PC-3 (cell line): ENCODE data around the gene NEU1. TPM values are rescaled to one million over a fixed set of nuclear protein-coding genes. Genes with fewer than 3 reads are reported as not detected.

Experiments
- ATAC-seq: fragments of 200-7000 bp; cut with Tn5 transposase; 2 replicates; pipeline ENCODE4 v1.9.1; 2020; ENCODE audit warnings: mild to moderate bottlenecking, moderate library complexity
- BruUV-seq: library from RNA; stranded (reverse); fragments of 400-500 nt; replicated peaks from 2 replicates; lab custom pipeline; 2021; lab: Mats Ljungman, UMichigan
- CTCF ChIA-PET: fragments of 300-600 bp; sonication (Branson Sonifier 250); formaldehyde crosslinking; loops from one replicate; lab custom pipeline; 2022; ENCODE audit warnings: antibody characterized with exemption; lab: Charles Lee
- POLR2A ChIA-PET: fragments of 300-600 bp; sonication (Branson Sonifier 250); formaldehyde crosslinking; loops from one replicate; lab custom pipeline; 2022; ENCODE audit warnings: antibody characterized with exemption; ENCODE audit not compliant: unreplicated experiment; lab: Charles Lee
- DNase-seq: peaks from one replicate; pipeline ENCODE4 v3.0.0-alpha.2; 2015
- H2AFZ ChIP-seq: fragments of 300-600 bp; sonication (generic); 2 replicates; pipeline ENCODE4 v1.6.0; 2016; ENCODE audit warnings: antibody characterized with exemption, low read length
- H3F3A ChIP-seq: fragments of 300-600 bp; sonication (generic); one replicate; pipeline ENCODE4 v1.6.0; 2017; ENCODE audit warnings: antibody characterized with exemption, low read length, control low read depth, mild to moderate bottlenecking; ENCODE audit not compliant: unreplicated experiment
- H3K27ac ChIP-seq: fragments of 300-600 bp; sonication (generic); 2 replicates; pipeline ENCODE4 v1.5.1; 2016; ENCODE audit warnings: mild to moderate bottlenecking, low read length
- H3K27me3 ChIP-seq: fragments of 300-600 bp; sonication (generic); 2 replicates; pipeline ENCODE4 v1.6.1; 2016; ENCODE audit warnings: low read length, mixed read lengths
- H3K36me3 ChIP-seq: fragments of 300-600 bp; sonication (generic); 2 replicates; pipeline ENCODE4 v1.6.1; 2016; ENCODE audit warnings: low read depth, mixed run types, low read length, mixed read lengths
- H3K4me1 ChIP-seq: fragments of 300-600 bp; sonication (generic); 2 replicates; pipeline ENCODE4 v1.5.1; 2016; ENCODE audit warnings: low read length; ENCODE audit not compliant: insufficient read depth
- H3K4me2 ChIP-seq: fragments of 300-600 bp; sonication (generic); 2 replicates; pipeline ENCODE4 v1.6.0; 2016; ENCODE audit warnings: low read length
- H3K4me3 ChIP-seq: fragments of 300-600 bp; sonication (generic); 2 replicates; pipeline ENCODE4 v1.5.1; 2016; ENCODE audit warnings: mild to moderate bottlenecking, low read length, mixed read lengths
- H3K79me2 ChIP-seq: fragments of 300-600 bp; sonication (generic); 2 replicates; pipeline ENCODE4 v1.6.1; 2017; ENCODE audit warnings: low read length, mixed read lengths
- H3K9ac ChIP-seq: fragments of 300-600 bp; sonication (generic); 2 replicates; pipeline ENCODE4 v1.6.0; 2016; ENCODE audit warnings: mild to moderate bottlenecking, low read length
- H3K9me2 ChIP-seq: fragments of 300-600 bp; sonication (generic); replicated peaks from 2 replicates; pipeline ENCODE4 v1.6.1; 2016; ENCODE audit warnings: mixed run types, low read length, mixed read lengths
- H3K9me3 ChIP-seq: fragments of 300-600 bp; sonication (generic); 2 replicates; pipeline ENCODE4 v1.6.1; 2016; ENCODE audit warnings: low read length, mixed read lengths
- H4K20me1 ChIP-seq: fragments of 300-600 bp; sonication (generic); 2 replicates; pipeline ENCODE4 v1.6.1; 2016; ENCODE audit warnings: low read length, mixed read lengths
- EZH2 ChIP-seq: fragments of 300-600 bp; sonication (generic); IDR thresholded peaks from one replicate; pipeline ENCODE4 v1.6.1; 2017; ENCODE audit warnings: antibody characterized with exemption, mild to moderate bottlenecking, low read length; ENCODE audit not compliant: unreplicated experiment
- EZH2phosphoT487 ChIP-seq: fragments of 300-600 bp; sonication (generic); IDR thresholded peaks from 2 replicates; pipeline ENCODE4 v1.6.1; 2018; ENCODE audit warnings: mild to moderate bottlenecking, antibody characterized with exemption, low read length, borderline replicate concordance
- intact Hi-C: fragments of 100-400 bp; cut with micrococcal nuclease; formaldehyde crosslinking; loops from 2 replicates; pipeline ENCODE4 v1.9.0; 2023
- total RNA-seq: library from RNA; depleted of rRNA; stranded (reverse); fragments of >200 nt; gene quantifications from 2 replicates; pipeline ENCODE4 v1.2.3, GENCODE V29; 2014
- TF ChIP-seq, protein P1 (sequence below): fragments of 300-600 bp; sonication (generic); conservative IDR thresholded peaks from 2 replicates; pipeline ENCODE4 v1.5.1; 2017; ENCODE audit warnings: antibody characterized with exemption, low read depth, mild to moderate bottlenecking, low read length

The NEU1 gene
- total RNA-seq, 1 experiment from 2014 or later = 31.7 TPM

DNA sequence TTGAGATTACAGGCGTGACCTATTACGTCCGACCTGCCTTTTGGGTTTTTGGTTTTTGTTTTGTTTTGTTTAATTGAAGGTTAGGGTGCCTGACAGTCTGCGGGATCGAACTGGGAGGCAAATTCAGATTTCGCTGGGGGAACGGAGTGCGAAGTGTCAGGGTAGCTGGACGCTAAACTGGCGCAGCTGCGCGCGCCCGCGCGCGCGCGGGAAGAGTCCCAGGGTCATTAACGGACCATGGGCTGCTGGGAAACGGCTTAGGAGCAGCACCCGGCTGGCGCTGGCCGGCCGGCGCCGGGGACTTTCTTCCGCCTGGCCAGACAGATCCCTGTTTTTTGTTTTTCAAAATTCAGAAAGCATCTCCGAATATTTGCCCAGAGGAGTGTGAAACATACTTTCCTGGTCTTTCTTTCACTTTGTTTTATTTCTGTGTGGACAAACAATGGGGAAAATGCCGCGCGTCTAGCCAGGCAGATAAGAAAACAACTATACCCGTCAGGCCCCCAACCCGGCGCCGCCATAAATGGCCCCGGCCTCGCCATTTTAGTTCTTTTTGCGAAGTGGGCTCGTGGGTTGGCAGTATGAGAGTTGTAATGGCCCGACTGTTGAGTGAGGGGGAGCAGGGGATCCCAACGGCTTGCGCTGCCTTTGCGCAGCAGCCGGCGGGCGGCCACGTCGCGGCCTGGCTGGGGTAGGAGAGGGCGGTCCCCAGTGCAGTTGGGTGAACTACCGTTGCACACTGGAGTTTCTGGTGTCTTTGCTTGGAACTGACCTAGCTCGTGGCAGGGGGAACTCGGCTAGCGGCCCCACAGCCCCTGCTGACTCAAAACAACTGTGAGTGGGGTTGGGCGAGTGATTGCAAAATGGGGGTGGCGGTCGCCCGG lies 28.0 kb downstream of the NEU1 start:
- Histone ChIP-seq H2AFZ (peak overlapping the region; percentile 59), H3K9me2 (no peaks in the 10 kb centered on the region), H3K27me3 (no peaks in the 10 kb centered on the region), H3K27ac (peak overlapping the region; percentile 79), H3F3A (peaks cover 26% of the 10 kb centered on the region), H3K9me3 (no peaks in the 10 kb centered on the region), H3K4me3 (peak overlapping the region; percentile 97), H4K20me1 (peaks cover 58% of the 10 kb centered on the region), H3K79me2 (peaks cover 84% of the 10 kb centered on the region), H3K4me2 (peak overlapping the region; percentile 92), H3K36me3 (peaks cover 35% of the 10 kb centered on the region), H3K9ac (peak overlapping the region; percentile 98), H3K4me1 (peaks cover 26% of the 10 kb centered on the region)
- DNase-seq (peak; percentile 85), ATAC-seq (peak; percentile 75)
- intact Hi-C loops = loop anchor here (1.0 to 10.0 kb wide), 4 partner anchors 20 to 150 kb away; partner anchors contain the start of genes CLIC1, HSPA1A, HSPA1L and LY6G5C
- ChIA-PET CTCF (interaction anchor here (0.7 kb wide), 1 partner anchor 44 kb away, joined by 3 read pairs; no protein-coding TSS in a partner anchor), POLR2A (no interaction called here)
- no peak for TF ChIP-seq EZH2
- TF ChIP-seq, protein P1, sequence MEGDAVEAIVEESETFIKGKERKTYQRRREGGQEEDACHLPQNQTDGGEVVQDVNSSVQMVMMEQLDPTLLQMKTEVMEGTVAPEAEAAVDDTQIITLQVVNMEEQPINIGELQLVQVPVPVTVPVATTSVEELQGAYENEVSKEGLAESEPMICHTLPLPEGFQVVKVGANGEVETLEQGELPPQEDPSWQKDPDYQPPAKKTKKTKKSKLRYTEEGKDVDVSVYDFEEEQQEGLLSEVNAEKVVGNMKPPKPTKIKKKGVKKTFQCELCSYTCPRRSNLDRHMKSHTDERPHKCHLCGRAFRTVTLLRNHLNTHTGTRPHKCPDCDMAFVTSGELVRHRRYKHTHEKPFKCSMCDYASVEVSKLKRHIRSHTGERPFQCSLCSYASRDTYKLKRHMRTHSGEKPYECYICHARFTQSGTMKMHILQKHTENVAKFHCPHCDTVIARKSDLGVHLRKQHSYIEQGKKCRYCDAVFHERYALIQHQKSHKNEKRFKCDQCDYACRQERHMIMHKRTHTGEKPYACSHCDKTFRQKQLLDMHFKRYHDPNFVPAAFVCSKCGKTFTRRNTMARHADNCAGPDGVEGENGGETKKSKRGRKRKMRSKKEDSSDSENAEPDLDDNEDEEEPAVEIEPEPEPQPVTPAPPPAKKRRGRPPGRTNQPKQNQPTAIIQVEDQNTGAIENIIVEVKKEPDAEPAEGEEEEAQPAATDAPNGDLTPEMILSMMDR = no peak
- TF ChIP-seq EZH2phosphoT487 = no peak
- BruUV-seq = no TSS peak

DNA sequence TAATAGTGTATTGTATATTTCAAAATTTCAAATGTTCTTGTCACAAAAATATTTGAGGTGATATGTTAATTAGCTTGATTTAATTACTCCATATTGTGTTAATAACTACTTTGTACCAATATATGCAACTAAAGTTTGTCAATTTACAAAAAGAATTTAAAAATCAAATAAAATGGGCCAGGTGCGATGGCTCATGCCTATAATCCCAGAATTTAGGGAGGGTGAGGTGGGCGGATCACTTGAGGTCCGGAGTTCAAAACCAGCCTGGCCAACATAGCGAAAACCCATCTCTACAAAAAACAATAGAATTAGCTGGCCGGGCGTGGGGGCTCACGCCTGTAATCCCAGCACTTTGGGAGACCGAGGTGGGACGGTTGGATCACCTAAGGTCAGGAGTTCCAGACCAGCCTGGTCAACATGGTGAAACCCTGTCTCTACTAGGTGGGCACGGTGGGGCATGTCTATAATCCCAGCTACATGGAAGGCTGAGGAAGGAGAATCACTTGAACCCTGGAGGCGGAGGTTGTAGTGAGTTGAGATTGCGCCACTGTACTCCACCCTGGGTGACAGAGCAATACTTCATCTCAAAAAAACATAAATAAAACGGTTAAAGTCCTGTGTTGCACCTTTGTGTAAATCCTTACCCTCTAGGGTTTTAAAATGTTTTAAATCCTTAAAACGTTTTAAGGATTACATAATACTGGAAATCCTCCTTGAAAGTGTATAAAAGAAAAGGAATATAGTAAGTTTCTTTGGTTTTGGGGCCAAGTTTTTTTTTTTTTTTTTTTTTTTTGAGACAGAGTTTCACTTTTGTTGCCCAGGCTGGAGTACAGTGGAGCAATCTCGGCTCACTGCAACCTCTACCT lies 31.0 kb downstream of the NEU1 start:
- no peaks in the 10 kb centered on the region for H3K9me3 ChIP-seq
- H2AFZ ChIP-seq = no peak overlapping the region
- H3K9ac ChIP-seq = peak overlapping the region; percentile 62; the same call in 1 of the 2 replicates
- H3F3A ChIP-seq = no peaks in the 10 kb centered on the region
- DNase-seq (no peak), ATAC-seq (no peak)
- H3K4me3 ChIP-seq = peak overlapping the region; percentile 98
- no peak overlapping the region for H3K27ac ChIP-seq
- peaks cover 7% of the 10 kb centered on the region for H3K36me3 ChIP-seq
- TF ChIP-seq EZH2phosphoT487 = no peak
- TF ChIP-seq EZH2 = no peak
- TF ChIP-seq, protein P1 = no peak
- H3K9me2 ChIP-seq = no peaks in the 10 kb centered on the region
- intact Hi-C loops = loop anchor here (2.0 to 10.0 kb wide), 4 partner anchors 37 to 147 kb away; partner anchors contain the start of genes CLIC1, LY6G5C and VARS1
- H3K4me1 ChIP-seq = peaks cover 12% of the 10 kb centered on the region
- H3K4me2 ChIP-seq = peak overlapping the region; percentile 90
- H4K20me1 ChIP-seq = peaks cover 29% of the 10 kb centered on the region
- H3K79me2 ChIP-seq = peaks cover 66% of the 10 kb centered on the region
- ChIA-PET CTCF (interaction anchor here (0.5 to 0.6 kb wide), 2 partner anchors 25 to 94 kb away, joined by 3 to 4 read pairs; no protein-coding TSS in a partner anchor), POLR2A (interaction anchor here (0.5 to 0.7 kb wide), 2 partner anchors 31 to 36 kb away, joined by 4 read pairs; partner anchors contain the start of genes NEU1 and VARS1)
- no peaks in the 10 kb centered on the region for H3K27me3 ChIP-seq
- no TSS peak for BruUV-seq
